NCI-H2107 (cell line): ENCODE data around the gene SGK1.

Experiments used
- DNase-seq: peaks from one replicate; lab custom pipeline; 2025; lab: John Stamatoyannopoulos, UW

Gene SGK1

GRCh38 chr6:134123666-134124208 lies 194.2 kb downstream of the SGK1 start:
- peak; percentile 35 for DNase-seq

GRCh38 chr6:134122775-134123174 lies 195.1 kb downstream of the SGK1 start:
- DNase-seq = no peak

- no peak for DNase-seq
Observed at GRCh38 chr6:134119486-134119885, 198.4 kb downstream of the SGK1 start.
